Activated T-helper 1 cell treated with Interleukin-2 at 50 U/mL for 16 hours (primary cell): ENCODE results near the gene GOLGA8K.
"Not testable (repeated sequence)": the region's sequence is repeated elsewhere in the genome, so short reads cannot be mapped to it uniquely, and the experiment has no call there.

Experiments used
- DNase-seq: peaks from one replicate; pipeline ENCODE4 v3.0.0-alpha.2; 2020; ENCODE audit warnings: low read depth

GOLGA8K gene

DNA sequence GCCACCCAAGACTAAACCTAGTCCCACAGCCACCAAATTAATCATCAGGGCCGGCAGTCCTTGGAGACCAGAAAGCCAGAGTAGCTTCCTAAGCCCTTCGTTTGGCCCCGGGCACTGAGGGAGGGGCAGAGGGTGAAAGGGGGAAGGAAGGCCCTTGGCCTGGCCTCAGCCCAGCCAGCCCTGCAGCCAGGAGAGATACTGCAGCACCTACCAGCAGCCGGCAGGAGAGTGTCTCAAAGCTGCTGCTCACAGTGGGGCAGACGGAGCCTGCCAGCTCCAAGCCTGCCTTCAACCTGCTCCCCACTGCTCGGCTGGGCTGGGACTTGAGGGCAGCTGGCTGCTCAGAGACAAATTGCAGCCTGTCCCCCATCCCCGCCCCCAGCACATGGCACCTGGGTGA lies 50.3 kb downstream of the GOLGA8K start:
- not testable (repeated sequence) for DNase-seq

DNA sequence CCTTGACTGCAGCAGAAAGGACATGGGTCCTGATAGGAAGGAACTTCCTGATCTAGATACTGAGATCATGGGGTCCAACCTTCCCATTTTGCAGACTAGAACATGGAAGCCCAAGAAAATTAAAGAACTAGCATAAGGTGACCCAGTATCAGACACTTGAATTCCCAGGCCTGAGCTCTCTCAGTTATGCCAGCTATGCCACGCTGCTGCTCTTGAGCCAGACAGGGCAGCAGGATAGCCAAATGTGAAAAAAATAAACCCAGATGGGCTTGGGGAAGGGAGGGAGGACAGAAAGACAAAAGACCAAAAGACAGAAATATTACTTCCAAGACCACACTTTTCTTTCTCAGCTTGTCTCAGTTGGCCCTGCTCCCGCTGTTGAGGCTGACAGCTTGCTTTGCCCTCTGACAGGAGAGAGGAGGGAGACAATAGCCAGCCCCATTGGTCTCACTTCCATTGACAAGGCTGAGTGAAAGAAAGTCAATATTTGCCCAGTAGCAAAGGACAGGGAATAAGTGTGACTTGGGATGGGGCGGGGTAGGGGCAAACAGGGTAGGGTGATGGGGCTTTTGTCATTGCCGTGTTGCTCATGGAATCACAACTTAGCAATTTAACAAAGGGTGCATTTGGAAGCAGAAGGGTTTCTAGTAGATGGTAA lies 52.4 kb downstream of the GOLGA8K start:
- not testable (repeated sequence) for DNase-seq

DNA sequence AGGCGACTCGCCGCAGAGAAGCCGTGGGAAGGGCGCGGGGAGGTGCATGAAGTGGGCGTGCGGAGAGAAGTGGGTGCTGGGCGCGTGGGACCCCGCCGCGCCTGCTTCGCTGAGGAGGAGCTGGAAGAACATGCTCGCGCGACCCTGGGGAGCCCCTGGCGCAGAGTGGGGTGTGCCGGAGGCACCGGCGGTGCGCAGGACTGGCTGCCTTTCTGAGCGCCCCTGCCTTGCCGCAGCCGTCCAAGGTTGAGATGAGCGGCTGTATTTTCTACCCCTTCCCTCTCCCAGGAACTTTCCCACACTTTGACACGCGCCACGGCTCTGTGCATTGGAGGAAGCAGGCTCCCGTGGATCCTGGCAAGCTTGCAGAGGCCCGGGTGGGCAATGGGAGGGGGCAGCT lies 56.1 kb downstream of the GOLGA8K start:
- DNase-seq, result not testable (repeated sequence)

DNA sequence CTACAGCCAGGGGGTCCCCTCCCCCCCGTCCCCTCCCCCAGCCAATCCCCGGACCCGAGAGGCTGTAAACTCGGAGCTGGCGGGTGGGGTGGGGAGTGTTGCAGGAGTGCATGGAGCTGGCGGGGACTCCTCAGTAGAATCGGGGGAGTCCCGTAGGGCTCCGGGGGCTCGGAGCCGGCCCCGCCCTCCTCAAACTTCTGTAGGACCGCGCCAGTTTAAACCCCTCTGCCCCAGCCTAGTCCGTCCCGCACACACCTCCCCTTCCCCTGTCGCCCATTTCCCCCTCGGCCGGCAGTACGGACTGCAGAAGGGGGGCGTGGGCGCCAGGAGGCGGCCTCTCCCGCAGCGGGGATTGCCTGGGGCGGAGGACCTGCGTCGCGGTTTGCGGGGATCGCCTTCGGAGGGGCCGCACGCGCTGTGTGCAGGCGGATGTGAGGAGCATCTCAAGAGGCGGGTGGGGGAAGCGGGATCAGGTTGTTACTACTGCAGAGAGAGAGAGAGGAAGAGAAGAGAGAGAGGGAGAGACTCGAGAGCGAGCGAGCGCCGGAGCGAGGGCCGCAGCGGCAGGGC lies 57.0 kb downstream of the GOLGA8K start:
- DNase-seq, result not testable (repeated sequence)

DNA sequence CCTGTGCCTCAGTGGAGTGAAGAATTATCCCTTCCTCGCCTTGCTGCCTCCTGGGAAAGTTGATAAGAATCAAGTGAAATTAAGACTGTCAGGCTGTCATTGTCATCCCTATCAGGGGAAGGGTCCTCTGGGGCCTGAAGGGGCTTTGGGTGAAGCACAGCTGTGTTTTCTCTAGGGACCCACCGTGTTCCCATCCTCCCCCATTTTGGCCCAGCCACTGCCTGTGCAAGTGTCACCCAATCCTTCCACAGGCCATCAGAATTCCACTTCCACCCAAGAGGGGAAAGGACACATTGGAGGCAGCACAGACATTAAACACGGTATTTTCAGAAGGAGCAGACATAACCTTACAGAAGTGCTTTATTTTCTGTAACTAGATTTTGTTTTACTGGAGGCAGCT lies 59.2 kb downstream of the GOLGA8K start:
- DNase-seq, result not testable (repeated sequence)
